GM19324 (cell line): ENCODE measurements around the gene TMED9.
A peak's percentile ranks its signal among the peaks of the same experiment; 100 is the strongest.
"Not testable (repeated sequence)": the region's sequence is repeated elsewhere in the genome, so short reads cannot be mapped to it uniquely, and the experiment has no call there.

ENCODE experiments used
- ATAC-seq: cut with Tn5 transposase; IDR thresholded peaks from one replicate; pipeline ENCODE4 v1.9.1; 2021; ENCODE audit warnings: mild to moderate bottlenecking, moderate library complexity; ENCODE audit not compliant: unreplicated experiment, low FRiP score

The TMED9 gene

GRCh38 chr5:177592010-177592834 is at the start of gene TMED9:
Gene TMED9 (plus strand): TSS chr5:177592203. CDS start chr5:177592215, 12 bp downstream.
- ATAC-seq, result peak; percentile 94

DNA sequence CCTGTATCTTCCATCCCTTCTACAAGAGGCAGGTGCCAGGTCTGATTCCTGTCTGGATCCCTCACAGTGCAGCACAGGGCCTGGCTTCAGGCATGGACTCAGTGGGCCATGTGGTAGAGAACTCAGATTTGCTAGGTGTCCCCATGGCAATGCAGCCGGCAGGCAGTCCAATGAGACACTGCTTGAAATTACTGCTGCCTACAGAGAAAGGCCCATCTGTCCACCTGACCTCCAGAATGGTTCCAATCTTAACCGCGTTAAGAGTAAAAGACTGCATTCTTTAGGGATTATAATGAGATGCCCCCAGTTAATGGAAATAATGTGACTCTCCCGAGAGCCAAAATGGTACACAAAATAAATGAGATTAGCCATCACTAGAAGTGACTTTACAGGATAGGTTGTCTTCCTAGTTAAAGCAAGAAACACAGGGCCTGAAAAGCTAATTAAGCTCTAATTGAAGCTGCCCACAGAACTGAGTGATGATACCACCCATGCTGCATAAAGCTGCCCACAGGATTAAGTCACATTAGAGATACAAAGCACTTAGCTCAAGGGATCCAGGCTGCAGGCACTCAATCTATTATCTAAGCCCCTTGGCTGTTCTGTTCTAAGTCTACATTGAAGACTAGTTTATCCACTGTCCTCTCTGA is 49.1 kb upstream of the TMED9 start:
- no peak for ATAC-seq

GRCh38 chr5:177545487-177546257 is 46.3 kb upstream of the TMED9 start:
- no peak for ATAC-seq

DNA sequence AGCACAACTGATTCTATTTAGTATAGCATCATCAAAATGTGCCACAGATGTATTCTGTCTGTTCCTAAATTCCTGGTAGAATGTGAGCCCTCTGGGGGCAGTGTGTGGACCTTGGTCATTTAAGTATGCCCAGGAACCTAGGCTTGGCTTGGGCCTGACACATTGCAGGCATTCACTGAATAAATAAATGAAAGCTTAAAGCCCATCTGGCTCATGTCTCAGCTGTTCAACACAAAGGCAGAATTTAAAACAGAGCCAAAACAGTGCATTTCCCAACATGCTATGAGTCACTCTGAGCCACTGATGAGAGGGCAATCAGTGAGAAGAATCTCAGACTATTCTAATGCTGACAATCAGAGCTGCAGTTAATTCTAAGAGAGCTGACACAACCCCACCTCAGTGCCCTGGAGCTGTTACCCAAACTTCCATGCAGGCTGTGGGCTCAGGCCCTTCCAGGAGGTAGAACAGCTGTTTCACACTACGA is 45.7 kb upstream of the TMED9 start:
- no peak for ATAC-seq

DNA sequence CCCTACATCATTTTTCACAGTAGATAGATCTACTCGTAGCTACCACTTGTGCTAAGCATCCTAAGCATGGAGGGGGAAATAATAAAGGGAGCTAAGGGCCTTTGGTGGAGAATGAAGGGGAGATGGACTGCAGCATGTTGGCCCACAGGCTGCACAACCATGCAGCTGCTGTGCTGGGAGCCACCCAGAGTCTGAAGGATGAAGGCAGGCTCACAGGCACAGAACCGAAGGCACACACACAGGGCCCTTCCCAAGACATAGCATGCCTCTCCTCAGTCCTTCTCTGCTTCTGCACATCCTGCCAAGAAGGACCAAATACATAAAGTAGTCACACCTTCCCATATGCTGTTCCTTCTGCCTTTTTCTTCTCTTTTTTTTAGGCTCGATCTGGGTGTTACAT is 44.3 kb upstream of the TMED9 start:
- no peak for ATAC-seq

DNA sequence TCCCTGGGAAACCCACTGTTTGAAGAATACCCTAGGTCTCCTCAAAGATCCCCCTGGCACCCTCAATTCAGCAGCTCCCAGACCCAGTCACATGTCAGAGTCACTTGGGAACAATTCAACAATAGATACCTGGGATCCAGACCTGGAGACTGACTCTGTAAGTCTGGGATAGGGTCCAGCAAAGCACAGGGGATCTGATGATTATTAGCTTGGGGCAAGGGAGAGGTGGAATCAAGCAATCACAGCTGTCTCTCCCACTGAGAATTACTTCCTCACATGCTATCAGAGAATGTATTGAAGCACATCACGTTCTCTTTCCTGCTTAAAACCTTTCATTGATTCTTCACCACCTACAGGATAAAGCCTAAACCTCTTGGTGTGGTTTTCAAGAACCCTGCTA is 43.5 kb upstream of the TMED9 start:
- no peak for ATAC-seq

GRCh38 chr5:177550122-177550521 is 41.9 kb upstream of the TMED9 start:
- ATAC-seq, result no peak

GRCh38 chr5:177552839-177553455 is 39.1 kb upstream of the TMED9 start:
- ATAC-seq, result no peak

GRCh38 chr5:177553671-177554429 is 38.2 kb upstream of the TMED9 start:
- ATAC-seq, result peak; percentile 46

DNA sequence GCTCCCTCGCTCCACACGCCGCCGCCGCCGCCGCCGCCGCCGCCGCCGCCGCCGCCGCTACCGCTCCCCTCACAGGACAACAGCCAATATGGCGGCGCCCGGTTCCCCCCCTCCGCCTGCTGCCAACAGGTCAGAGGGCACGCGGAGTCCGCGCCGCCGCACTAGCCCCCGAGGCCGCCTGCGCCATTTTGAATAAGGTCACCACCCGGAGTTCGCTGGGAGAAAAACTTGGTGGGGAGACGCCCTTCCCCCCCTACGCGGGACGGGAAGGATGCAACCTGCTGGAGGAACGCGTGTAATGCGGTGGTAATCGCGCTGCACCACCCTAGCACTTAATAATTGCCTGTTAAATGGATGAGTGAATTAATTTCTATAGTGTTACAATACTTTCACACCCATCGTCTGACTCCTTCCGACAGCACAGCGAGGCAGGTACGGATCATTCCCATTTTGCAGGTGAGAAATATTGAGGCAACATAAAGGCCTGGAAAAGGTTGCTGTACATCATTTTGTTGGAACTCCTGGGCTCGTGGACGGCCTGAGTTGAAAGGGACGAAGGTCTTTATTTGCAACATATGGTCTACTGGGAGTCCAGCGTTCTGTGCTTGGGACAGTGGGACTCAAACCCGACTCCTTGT is 37.4 kb upstream of the TMED9 start, which contains the start of gene FAM193B:
Gene FAM193B (minus strand): TSS at position 90 of the 638 bp plus-strand sequence. CDS start 105 bp downstream, outside the sequence.
- ATAC-seq, result peak; percentile 79

DNA sequence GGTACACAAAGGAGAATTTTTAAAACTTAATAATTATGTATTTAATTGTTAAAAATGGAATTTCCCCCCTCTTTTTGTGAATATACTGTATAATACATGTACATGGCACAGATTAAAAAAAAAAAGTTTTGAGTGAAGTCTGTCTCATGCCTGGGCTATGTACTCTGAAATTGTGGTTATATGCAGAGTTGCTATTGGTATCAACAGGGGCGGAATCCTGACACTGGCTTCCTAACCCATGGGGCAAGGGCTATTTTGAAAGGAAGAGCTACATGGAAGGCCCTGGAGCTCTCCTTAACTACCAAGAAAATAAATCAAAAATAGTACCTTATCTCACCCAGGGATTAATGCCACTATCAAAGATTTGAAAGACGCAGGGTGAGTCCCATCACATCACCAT is 36.8 kb upstream of the TMED9 start:
- ATAC-seq, result no peak

DNA sequence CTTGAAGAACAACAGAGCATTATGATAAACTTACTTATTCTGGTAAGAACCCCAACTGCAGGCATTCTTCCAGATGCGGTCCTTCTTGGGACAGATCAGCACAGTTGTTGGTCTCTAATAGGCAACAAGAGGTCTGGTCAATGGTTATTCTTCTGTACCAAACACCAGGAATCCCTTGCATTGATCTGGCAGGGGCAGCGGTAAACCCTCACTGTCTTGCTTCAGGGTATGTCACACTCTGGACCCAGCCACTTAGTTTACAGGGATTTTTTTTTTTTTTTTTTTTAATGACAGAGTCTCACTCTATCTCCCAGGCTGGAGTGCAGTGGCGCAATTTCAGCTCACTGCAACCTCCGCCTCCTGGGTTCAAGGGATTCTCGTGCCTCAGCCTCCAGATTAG is 36.3 kb upstream of the TMED9 start:
- no peak for ATAC-seq

DNA sequence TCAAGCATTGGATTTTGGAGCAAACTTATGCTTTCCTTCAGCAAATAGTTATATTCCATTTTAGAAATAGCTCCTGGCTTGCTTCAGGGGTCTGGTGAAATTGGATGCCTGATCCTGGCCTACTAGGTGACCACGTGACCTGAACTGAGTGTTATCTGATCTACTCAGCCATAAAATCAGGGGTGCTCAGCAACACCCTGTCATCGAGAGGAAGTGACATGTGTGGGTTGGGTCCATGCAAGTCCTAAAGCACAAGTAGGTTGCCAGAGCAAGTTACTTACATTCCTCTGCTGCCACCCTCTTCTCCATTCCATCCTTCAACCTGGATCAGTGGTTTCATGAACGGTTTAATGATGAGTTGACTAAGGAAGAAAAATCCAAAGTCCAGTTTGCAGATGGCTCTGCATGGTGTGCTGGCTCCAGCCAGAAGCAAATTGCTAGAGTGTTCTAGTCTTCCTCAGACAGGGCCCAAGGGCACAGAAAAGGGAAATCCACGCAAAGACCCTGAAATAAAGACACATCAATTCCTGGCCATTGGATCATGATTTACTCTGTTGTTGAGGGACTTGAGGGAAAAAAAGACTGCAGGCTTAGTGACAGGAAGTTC is 34.9 kb upstream of the TMED9 start:
- no peak for ATAC-seq

DNA sequence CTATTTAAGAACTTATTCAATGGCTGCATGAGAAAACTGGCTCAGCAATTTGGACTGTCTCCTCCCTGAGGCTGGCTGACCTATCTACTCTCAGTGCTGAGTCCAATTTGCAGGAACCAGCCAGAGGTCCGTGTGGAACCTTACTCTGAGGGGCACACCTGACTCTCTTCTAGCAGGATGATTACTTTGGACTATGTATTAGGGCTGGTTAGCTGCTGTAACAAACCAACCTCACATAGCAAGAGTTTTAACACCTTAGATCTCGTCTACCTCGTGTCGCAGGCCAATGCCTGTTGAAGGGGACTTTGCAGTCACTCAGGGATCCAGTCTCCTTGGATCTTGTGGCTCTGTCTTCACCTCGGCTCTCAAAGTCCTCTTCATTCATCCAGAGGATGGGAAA is 34.2 kb upstream of the TMED9 start:
- ATAC-seq, result no peak

GRCh38 chr5:177559446-177559941 is 32.5 kb upstream of the TMED9 start:
- not testable (repeated sequence) for ATAC-seq

GRCh38 chr5:177565046-177565445 is 27.0 kb upstream of the TMED9 start:
- ATAC-seq, result no peak

GRCh38 chr5:177568326-177568725 is 23.7 kb upstream of the TMED9 start:
- ATAC-seq, result no peak

- ATAC-seq, result no peak
These were observed 22.1 kb upstream of the TMED9 start for GRCh38 chr5:177569894-177570293.

DNA sequence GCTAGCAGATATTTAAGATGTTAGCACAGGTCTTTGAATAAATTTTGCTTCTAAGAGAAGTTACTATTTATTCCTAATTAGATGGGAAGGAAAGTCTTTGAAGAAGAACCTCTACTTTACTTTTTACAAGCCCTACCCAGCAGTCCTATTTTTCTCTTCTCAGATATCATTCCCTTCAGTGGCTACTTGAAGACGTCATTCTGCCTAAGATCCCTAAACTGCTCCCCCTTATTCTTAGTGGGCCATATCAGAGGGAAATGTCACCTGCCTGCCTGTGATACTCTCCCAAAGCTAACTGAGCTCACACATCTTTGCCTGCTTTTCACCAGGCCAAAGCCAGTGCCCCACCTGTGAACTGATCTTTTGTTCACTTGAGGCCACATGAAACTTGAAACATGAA is 16.5 kb upstream of the TMED9 start:
- ATAC-seq, result no peak
